LNCaP clone FGC (cell line): Measurements from ENCODE around the gene LPAR1.

Experiments
- DNase-seq: peaks from one replicate; pipeline ENCODE4 v3.0.0-alpha.2; 2011; ENCODE audit warnings: low read depth
- H3K4me3 ChIP-seq: 2 replicates; pipeline ENCODE4 v1.5.1; 2011; ENCODE audit warnings: mild to moderate bottlenecking, low read depth, low read length, control low read depth
- CTCF ChIP-seq: IDR thresholded peaks from 2 replicates; pipeline ENCODE4 v1.5.1; 2012; ENCODE audit warnings: mild to moderate bottlenecking; ENCODE audit not compliant: control insufficient read depth, insufficient read depth; ENCODE audit errors: extremely low read depth

Gene LPAR1

GRCh38 chr9:110887276-110887675, 151.0 kb downstream of the LPAR1 start:
- no peak for DNase-seq
- no peak overlapping the region for H3K4me3 ChIP-seq
- TF ChIP-seq CTCF: no peak

GRCh38 chr9:110886832-110887231, 151.4 kb downstream of the LPAR1 start:
- no peak for TF ChIP-seq CTCF
- H3K4me3 ChIP-seq: no peak overlapping the region
- DNase-seq: no peak

GRCh38 chr9:110880189-110880588, 158.1 kb downstream of the LPAR1 start:
- H3K4me3 ChIP-seq: no peak overlapping the region
- no peak for DNase-seq
- TF ChIP-seq CTCF: no peak

GRCh38 chr9:110877374-110877773, 160.9 kb downstream of the LPAR1 start:
- no peak overlapping the region for H3K4me3 ChIP-seq
- no peak for DNase-seq
- TF ChIP-seq CTCF: no peak

GRCh38 chr9:110876929-110877328, 161.3 kb downstream of the LPAR1 start:
- TF ChIP-seq CTCF: no peak
- H3K4me3 ChIP-seq: no peak overlapping the region
- no peak for DNase-seq

GRCh38 chr9:110874963-110875674, 163.2 kb downstream of the LPAR1 start:
- TF ChIP-seq CTCF: no peak
- DNase-seq: no peak
- no peak overlapping the region for H3K4me3 ChIP-seq

- no peak overlapping the region for H3K4me3 ChIP-seq
- TF ChIP-seq CTCF: no peak
- no peak for DNase-seq
Observed at GRCh38 chr9:110872920-110873319, 165.3 kb downstream of the LPAR1 start.
